ENCODE measurements around the gene CEP131.

DNA sequence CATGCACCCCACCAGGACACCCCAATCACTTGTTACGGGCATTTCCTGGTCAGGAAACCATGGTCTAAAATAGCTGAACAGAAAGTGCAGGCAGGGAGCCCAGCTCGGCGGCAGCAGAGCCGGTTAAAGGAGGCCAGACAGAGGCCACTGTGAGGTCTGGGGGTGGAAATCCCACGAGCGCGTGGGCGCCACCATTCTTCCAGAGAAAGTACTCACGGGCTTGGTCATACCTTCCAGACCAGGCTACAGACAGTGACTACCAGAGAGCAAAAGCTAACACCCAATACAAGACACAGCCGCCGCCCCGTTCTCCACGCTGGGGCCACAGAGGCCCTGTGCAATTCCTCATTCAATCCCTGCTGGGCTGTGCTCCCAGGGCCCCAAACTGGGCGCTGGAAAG is 11.9 kb downstream of the CEP131 start:
- no peak for TF ChIP-seq EP300 (conservative IDR thresholded peaks at IDR 0.05; ENCODE audit: poor library complexity, severe bottlenecking)
- TF ChIP-seq EZH2 (IDR thresholded peaks at IDR 0.05; ENCODE audit: borderline replicate concordance, insufficient read depth, low read length, poor library complexity, severe bottlenecking) = no peak
- TF ChIP-seq, protein P1, sequence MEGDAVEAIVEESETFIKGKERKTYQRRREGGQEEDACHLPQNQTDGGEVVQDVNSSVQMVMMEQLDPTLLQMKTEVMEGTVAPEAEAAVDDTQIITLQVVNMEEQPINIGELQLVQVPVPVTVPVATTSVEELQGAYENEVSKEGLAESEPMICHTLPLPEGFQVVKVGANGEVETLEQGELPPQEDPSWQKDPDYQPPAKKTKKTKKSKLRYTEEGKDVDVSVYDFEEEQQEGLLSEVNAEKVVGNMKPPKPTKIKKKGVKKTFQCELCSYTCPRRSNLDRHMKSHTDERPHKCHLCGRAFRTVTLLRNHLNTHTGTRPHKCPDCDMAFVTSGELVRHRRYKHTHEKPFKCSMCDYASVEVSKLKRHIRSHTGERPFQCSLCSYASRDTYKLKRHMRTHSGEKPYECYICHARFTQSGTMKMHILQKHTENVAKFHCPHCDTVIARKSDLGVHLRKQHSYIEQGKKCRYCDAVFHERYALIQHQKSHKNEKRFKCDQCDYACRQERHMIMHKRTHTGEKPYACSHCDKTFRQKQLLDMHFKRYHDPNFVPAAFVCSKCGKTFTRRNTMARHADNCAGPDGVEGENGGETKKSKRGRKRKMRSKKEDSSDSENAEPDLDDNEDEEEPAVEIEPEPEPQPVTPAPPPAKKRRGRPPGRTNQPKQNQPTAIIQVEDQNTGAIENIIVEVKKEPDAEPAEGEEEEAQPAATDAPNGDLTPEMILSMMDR (IDR thresholded peaks at IDR 0.05; ENCODE audit: poor library complexity, severe bottlenecking) = no peak
- TF ChIP-seq SMC3 (conservative IDR thresholded peaks at IDR 0.05; ENCODE audit: poor library complexity) = no peak
- TF ChIP-seq POLR2AphosphoS5 (IDR thresholded peaks at IDR 0.05) = no peak
- no peak for TF ChIP-seq RAD21 (conservative IDR thresholded peaks at IDR 0.05)
- TF ChIP-seq TAF1 (IDR thresholded peaks at IDR 0.05; ENCODE audit: low read depth) = no peak
- TF ChIP-seq, protein P2, sequence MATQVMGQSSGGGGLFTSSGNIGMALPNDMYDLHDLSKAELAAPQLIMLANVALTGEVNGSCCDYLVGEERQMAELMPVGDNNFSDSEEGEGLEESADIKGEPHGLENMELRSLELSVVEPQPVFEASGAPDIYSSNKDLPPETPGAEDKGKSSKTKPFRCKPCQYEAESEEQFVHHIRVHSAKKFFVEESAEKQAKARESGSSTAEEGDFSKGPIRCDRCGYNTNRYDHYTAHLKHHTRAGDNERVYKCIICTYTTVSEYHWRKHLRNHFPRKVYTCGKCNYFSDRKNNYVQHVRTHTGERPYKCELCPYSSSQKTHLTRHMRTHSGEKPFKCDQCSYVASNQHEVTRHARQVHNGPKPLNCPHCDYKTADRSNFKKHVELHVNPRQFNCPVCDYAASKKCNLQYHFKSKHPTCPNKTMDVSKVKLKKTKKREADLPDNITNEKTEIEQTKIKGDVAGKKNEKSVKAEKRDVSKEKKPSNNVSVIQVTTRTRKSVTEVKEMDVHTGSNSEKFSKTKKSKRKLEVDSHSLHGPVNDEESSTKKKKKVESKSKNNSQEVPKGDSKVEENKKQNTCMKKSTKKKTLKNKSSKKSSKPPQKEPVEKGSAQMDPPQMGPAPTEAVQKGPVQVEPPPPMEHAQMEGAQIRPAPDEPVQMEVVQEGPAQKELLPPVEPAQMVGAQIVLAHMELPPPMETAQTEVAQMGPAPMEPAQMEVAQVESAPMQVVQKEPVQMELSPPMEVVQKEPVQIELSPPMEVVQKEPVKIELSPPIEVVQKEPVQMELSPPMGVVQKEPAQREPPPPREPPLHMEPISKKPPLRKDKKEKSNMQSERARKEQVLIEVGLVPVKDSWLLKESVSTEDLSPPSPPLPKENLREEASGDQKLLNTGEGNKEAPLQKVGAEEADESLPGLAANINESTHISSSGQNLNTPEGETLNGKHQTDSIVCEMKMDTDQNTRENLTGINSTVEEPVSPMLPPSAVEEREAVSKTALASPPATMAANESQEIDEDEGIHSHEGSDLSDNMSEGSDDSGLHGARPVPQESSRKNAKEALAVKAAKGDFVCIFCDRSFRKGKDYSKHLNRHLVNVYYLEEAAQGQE (IDR thresholded peaks at IDR 0.05; ENCODE audit: borderline replicate concordance) = no peak
